PFSK-1 (cell line): ENCODE measurements around the gene SH3PXD2A.

Source experiments
- FOXP2 ChIP-seq: optimal IDR thresholded peaks from 2 replicates; pipeline ENCODE3; 2011; ENCODE audit warnings: borderline replicate concordance, control low read depth, inconsistent platforms; ENCODE audit not compliant: insufficient read depth; ENCODE audit errors: extremely low read length, extremely low read depth
- POLR2AphosphoS5 ChIP-seq: IDR thresholded peaks from 2 replicates; pipeline ENCODE4 v1.6.1; 2012; ENCODE audit warnings: low read depth, mild to moderate bottlenecking, control low read depth, low read length, moderate library complexity
- TAF1 ChIP-seq: IDR thresholded peaks from 2 replicates; pipeline ENCODE4 v1.6.1; 2012; ENCODE audit warnings: low read length, control low read depth, borderline replicate concordance; ENCODE audit not compliant: insufficient read depth
- TF ChIP-seq, protein P1 (sequence below), 2 experiments: IDR thresholded peaks; 2 replicates each; pipeline versions ENCODE4 v1.6.1 to v1.8.0; 2011 to 2012; ENCODE audit warnings: low read depth in 2 of 2, low read length in 2 of 2, control low read depth in 1 of 2, inconsistent platforms in 1 of 2, mild to moderate bottlenecking in 1 of 2, moderate library complexity in 1 of 2; ENCODE audit not compliant: insufficient read depth in 1 of 2

DNA sequence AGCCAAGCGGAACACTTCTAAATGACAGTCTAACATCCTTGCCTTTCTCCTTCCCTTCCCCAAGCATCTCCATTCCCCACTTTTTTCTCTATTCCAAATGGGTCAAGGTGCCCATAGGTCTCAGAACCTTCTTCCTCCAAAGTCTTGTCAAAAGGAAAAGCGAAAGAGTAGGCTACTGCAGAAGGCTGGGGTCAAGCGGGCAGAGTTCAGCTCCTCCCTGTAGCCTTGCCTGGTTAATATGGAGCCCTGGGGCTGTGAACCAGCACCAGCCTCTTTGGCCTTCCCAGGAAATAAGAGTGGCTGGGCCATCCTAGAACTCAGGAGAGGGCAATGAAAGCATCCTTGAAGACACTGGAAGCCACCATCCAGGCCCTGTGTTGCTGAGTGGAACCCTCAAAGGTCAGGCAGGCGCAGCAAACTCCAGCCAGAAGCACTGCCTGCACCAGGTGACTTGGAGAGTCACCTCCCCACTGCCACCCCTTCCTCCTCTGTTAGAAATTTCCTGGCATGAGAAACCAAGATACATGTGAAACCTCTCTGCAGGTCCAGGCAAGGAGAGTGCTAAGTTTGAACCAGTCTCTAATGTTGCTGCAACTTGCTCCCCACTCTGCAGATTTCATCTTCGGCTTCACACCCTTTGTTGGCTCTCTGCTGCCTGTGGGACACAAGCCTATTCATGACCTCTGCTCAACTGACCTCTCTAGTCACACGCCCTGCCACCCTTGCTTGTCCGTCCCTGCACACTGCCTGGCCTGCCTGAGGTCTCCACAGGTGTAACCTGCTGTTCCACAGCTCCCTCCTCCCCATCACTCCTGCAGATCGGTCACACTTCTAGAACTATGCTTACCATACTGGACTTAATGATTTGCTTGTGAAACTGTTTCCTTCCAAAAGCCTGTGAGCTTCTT is 74.9 kb downstream of the SH3PXD2A start:
- no peak for TF ChIP-seq POLR2AphosphoS5
- TF ChIP-seq, protein P1, sequence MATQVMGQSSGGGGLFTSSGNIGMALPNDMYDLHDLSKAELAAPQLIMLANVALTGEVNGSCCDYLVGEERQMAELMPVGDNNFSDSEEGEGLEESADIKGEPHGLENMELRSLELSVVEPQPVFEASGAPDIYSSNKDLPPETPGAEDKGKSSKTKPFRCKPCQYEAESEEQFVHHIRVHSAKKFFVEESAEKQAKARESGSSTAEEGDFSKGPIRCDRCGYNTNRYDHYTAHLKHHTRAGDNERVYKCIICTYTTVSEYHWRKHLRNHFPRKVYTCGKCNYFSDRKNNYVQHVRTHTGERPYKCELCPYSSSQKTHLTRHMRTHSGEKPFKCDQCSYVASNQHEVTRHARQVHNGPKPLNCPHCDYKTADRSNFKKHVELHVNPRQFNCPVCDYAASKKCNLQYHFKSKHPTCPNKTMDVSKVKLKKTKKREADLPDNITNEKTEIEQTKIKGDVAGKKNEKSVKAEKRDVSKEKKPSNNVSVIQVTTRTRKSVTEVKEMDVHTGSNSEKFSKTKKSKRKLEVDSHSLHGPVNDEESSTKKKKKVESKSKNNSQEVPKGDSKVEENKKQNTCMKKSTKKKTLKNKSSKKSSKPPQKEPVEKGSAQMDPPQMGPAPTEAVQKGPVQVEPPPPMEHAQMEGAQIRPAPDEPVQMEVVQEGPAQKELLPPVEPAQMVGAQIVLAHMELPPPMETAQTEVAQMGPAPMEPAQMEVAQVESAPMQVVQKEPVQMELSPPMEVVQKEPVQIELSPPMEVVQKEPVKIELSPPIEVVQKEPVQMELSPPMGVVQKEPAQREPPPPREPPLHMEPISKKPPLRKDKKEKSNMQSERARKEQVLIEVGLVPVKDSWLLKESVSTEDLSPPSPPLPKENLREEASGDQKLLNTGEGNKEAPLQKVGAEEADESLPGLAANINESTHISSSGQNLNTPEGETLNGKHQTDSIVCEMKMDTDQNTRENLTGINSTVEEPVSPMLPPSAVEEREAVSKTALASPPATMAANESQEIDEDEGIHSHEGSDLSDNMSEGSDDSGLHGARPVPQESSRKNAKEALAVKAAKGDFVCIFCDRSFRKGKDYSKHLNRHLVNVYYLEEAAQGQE (IDR thresholded peaks at IDR 0.05; ENCODE audit: insufficient read depth in 1 of 2, low read depth in 2 of 2, low read length in 2 of 2): no peak
- no peak for TF ChIP-seq TAF1
- no peak for TF ChIP-seq FOXP2
